Renal cortex interstitium (tissue), 3 donors: ENCODE results near the gene SPDYE4. TPM values are rescaled to one million over a fixed set of nuclear protein-coding genes. Genes with fewer than 3 reads are reported as not detected.

Experiments used
- polyA plus RNA-seq, 3 donors: library from polyadenylated mRNA; unstranded; fragments of 120-200 nt; gene quantifications; one replicate each; pipeline ENCODE4 v1.2.1, GENCODE V29; 2013; ENCODE audit not compliant: insufficient read length in 3 of 3

SPDYE4 gene
- polyA plus RNA-seq, 3 donors = 0.16 to 0.59 TPM; not detected in 1

Other genes with a start within 250 kb of the SPDYE4 start
- gene MYH10, start 127.8 kb downstream of the SPDYE4 start, polyA plus RNA-seq = 100 to 1,000 TPM; 236 to 286 (median 264) TPM
- gene CCDC42, start 13.7 kb downstream of the SPDYE4 start, polyA plus RNA-seq = under 1 TPM; 0.27 to 0.73 (median 0.47) TPM
- 1 to 10 TPM; 2.4 to 3.6 (median 3.3) TPM for gene MFSD6L, start 40.8 kb upstream of the SPDYE4 start, polyA plus RNA-seq
- 1 to 10 TPM; 1.2 to 2.2 (median 1.4) TPM for gene PIK3R6, start 109.1 kb upstream of the SPDYE4 start, polyA plus RNA-seq
- gene PIK3R5, start 207.2 kb upstream of the SPDYE4 start, polyA plus RNA-seq = 1 to 10 TPM in 1 of 3 donors, under 1 TPM in 2; 0.81 to 1.3 (median 0.90) TPM